IMR-90 (cell line): ENCODE data around the gene PSMA7. TPM values are rescaled to one million over a fixed set of nuclear protein-coding genes. Genes with fewer than 3 reads are reported as not detected.

ENCODE experiments used
- ATAC-seq: fragments of 200-7000 bp; cut with Tn5 transposase; 2 replicates; pipeline ENCODE4 v1.9.1; 2020; ENCODE audit warnings: low read depth, mild to moderate bottlenecking, moderate library complexity
- BruUV-seq: library from RNA; stranded (reverse); fragments of 400-500 nt; replicated peaks from 2 replicates; lab custom pipeline; 2021; lab: Mats Ljungman, UMichigan
- CTCF ChIA-PET: fragments of 300-600 bp; formaldehyde crosslinking; extraction: SDS; loops from one replicate; lab custom pipeline; 2021; ENCODE audit warnings: antibody characterized with exemption; lab: Yijun Ruan, JAX
- POLR2A ChIA-PET: fragments of 300-600 bp; sonication (Branson Sonifier 250); formaldehyde crosslinking; loops from one replicate; lab custom pipeline; 2022; ENCODE audit warnings: antibody characterized with exemption; ENCODE audit not compliant: unreplicated experiment; lab: Charles Lee
- DNase-seq: peaks from one replicate; pipeline ENCODE4 v3.0.0; 2013
- H2AFZ ChIP-seq: replicated peaks from 2 replicates; pipeline ENCODE3; 2013; ENCODE audit warnings: low read length, mild to moderate bottlenecking; ENCODE audit not compliant: poor library complexity
- H2AK5ac ChIP-seq: 2 replicates; pipeline ENCODE4 v1.6.1; 2013; ENCODE audit warnings: low read depth, low read length, inconsistent platforms
- H2AK9ac ChIP-seq: replicated peaks from 2 replicates; pipeline ENCODE3; 2013; ENCODE audit warnings: mild to moderate bottlenecking, low read depth, low read length, moderate library complexity; ENCODE audit not compliant: poor library complexity
- H2BK120ac ChIP-seq: 2 replicates; pipeline ENCODE4 v1.6.1; 2013; ENCODE audit warnings: low read depth, low read length, inconsistent platforms
- H2BK15ac ChIP-seq: 3 replicates; pipeline ENCODE4 v1.6.1; 2013; ENCODE audit warnings: low read depth, low read length, inconsistent platforms
- H2BK20ac ChIP-seq: 2 replicates; pipeline ENCODE4 v1.6.1; 2013; ENCODE audit warnings: low read depth, mild to moderate bottlenecking, inconsistent platforms, low read length, moderate library complexity
- H2BK5ac ChIP-seq: 2 replicates; pipeline ENCODE4 v1.6.1; 2013; ENCODE audit warnings: mild to moderate bottlenecking, low read depth, low read length, inconsistent platforms; ENCODE audit not compliant: poor library complexity, severe bottlenecking
- H3K14ac ChIP-seq: replicated peaks from 2 replicates; pipeline ENCODE4 v1.6.1; 2013; ENCODE audit warnings: low read depth, low read length, inconsistent platforms
- H3K18ac ChIP-seq: 2 replicates; pipeline ENCODE4 v1.6.1; 2013; ENCODE audit warnings: low read depth, low read length, control low read depth
- H3K23ac ChIP-seq: 2 replicates; pipeline ENCODE4 v1.6.1; 2013; ENCODE audit warnings: low read depth, low read length, inconsistent platforms
- H3K27ac ChIP-seq: 2 replicates; pipeline ENCODE4 v1.5.1; 2013; ENCODE audit warnings: mild to moderate bottlenecking, control low read depth, low read length; ENCODE audit not compliant: insufficient read depth
- H3K27me3 ChIP-seq: 2 replicates; pipeline ENCODE4 v1.6.1; 2013; ENCODE audit warnings: low read length; ENCODE audit not compliant: control insufficient read depth, insufficient read depth
- H3K36me3 ChIP-seq: 2 replicates; pipeline ENCODE4 v1.6.1; 2013; ENCODE audit warnings: low read length, mixed read lengths; ENCODE audit not compliant: control insufficient read depth, insufficient read depth
- H3K4ac ChIP-seq: 2 replicates; pipeline ENCODE4 v1.6.1; 2013; ENCODE audit warnings: low read depth, low read length, inconsistent platforms
- H3K4me1 ChIP-seq: 2 replicates; pipeline ENCODE4 v1.6.1; 2013; ENCODE audit warnings: low read length, mixed read lengths; ENCODE audit not compliant: control insufficient read depth, insufficient read depth
- H3K4me2 ChIP-seq: 2 replicates; pipeline ENCODE4 v1.6.1; 2013; ENCODE audit warnings: low read depth, mild to moderate bottlenecking, control low read depth, low read length, moderate library complexity
- H3K4me3 ChIP-seq: 2 replicates; pipeline ENCODE4 v1.5.1; 2013; ENCODE audit warnings: low read depth, mild to moderate bottlenecking, control low read depth, low read length, moderate library complexity; ENCODE audit not compliant: insufficient read depth
- H3K56ac ChIP-seq: 2 replicates; pipeline ENCODE4 v1.6.1; 2013; ENCODE audit warnings: low read length, inconsistent platforms; ENCODE audit not compliant: insufficient read depth; ENCODE audit errors: extremely low read depth
- H3K79me1 ChIP-seq, 2 experiments: 2 replicates each; pipeline ENCODE4 v1.6.1; 2013; ENCODE audit warnings: low read length in 2 of 2, inconsistent platforms in 1 of 2, low read depth in 1 of 2
- H3K9ac ChIP-seq: 2 replicates; pipeline ENCODE4 v1.6.1; 2013; ENCODE audit warnings: low read depth, low read length, control low read depth
- H3K9me1 ChIP-seq: 2 replicates; pipeline ENCODE4 v1.6.1; 2013; ENCODE audit warnings: low read length, inconsistent platforms; ENCODE audit not compliant: insufficient read depth
- H3K9me3 ChIP-seq: 2 replicates; pipeline ENCODE4 v1.6.1; 2013; ENCODE audit warnings: low read length; ENCODE audit not compliant: control insufficient read depth, insufficient read depth
- H4K20me1 ChIP-seq: 2 replicates; pipeline ENCODE4 v1.6.1; 2013; ENCODE audit warnings: low read length, inconsistent platforms; ENCODE audit not compliant: insufficient read depth
- H4K5ac ChIP-seq: 2 replicates; pipeline ENCODE4 v1.6.1; 2013; ENCODE audit warnings: mild to moderate bottlenecking, low read depth, low read length, control low read depth
- H4K8ac ChIP-seq, 2 experiments: 2 replicates each; pipeline ENCODE4 v1.6.1; 2013; ENCODE audit warnings: low read depth in 2 of 2, low read length in 2 of 2, control low read depth in 1 of 2, inconsistent platforms in 1 of 2
- H4K91ac ChIP-seq: 2 replicates; pipeline ENCODE4 v1.6.1; 2013; ENCODE audit warnings: low read depth, low read length, inconsistent platforms; ENCODE audit not compliant: insufficient read depth
- CEBPB ChIP-seq: IDR thresholded peaks from 2 replicates; pipeline ENCODE4 v1.6.1; 2012; ENCODE audit warnings: low read depth, low read length, improper control_type of control experiment
- FOS ChIP-seq: fragments of 150-350 bp; IDR thresholded peaks from 2 replicates; pipeline ENCODE4 v1.6.1; 2016; ENCODE audit warnings: low read depth, low read length
- MXI1 ChIP-seq: IDR thresholded peaks from 2 replicates; pipeline ENCODE4 v1.6.1; 2012; ENCODE audit warnings: low read depth, mild to moderate bottlenecking, low read length, moderate library complexity, borderline replicate concordance
- POLR2A ChIP-seq: IDR thresholded peaks from 2 replicates; pipeline ENCODE4 v1.6.1; 2012; ENCODE audit warnings: mild to moderate bottlenecking, low read depth, low read length
- WGBS, 2 experiments: methylation state at CpG; one replicate each; pipeline versions ENCODE4 v1.1.5 to v1.1.7; 2013; ENCODE audit warnings: missing lambda C conversion rate in 2 of 2; ENCODE audit not compliant: insufficient read length in 1 of 2; ENCODE audit errors: extremely low coverage in 2 of 2; 5-methylcytosine and 5-hydroxymethylcytosine counted together
- dilution Hi-C: fragments of 300-500 bp; cut with HindIII; formaldehyde crosslinking; loops from one replicate; pipeline ENCODE4 v1.14.3; 2018; ENCODE audit warnings: low sequenced_read_pairs; ENCODE audit not compliant: unreplicated experiment
- in situ Hi-C: fragments of 300-500 bp; cut with MboI; formaldehyde crosslinking; loops from 3 replicates; pipeline ENCODE4 v1.14.3; 2019; ENCODE audit warnings: low sequenced_read_pairs, inconsistent platforms, mixed read lengths
- intact Hi-C: fragments of 100-400 bp; cut with micrococcal nuclease; formaldehyde crosslinking; loops from 2 replicates; pipeline ENCODE4 v1.10.0; 2022
- polyA plus RNA-seq, 3 experiments: library from polyadenylated mRNA; depleted of rRNA; stranded (reverse); fragments of >200 nt; gene quantifications; 2 replicates each; pipeline ENCODE4 v1.2.3, GENCODE V29; 2012; ENCODE audit warnings: low replicate concordance in 1 of 3
- total RNA-seq: library from RNA; depleted of rRNA; stranded (reverse); fragments of >200 nt; gene quantifications from 2 replicates; pipeline ENCODE4 v1.2.3, GENCODE V29; 2012

Gene PSMA7
- total and polyA plus RNA-seq, 2 of the 4 experiments (the other 2 are of a cell fraction) = 417 to 458 TPM

DNA sequence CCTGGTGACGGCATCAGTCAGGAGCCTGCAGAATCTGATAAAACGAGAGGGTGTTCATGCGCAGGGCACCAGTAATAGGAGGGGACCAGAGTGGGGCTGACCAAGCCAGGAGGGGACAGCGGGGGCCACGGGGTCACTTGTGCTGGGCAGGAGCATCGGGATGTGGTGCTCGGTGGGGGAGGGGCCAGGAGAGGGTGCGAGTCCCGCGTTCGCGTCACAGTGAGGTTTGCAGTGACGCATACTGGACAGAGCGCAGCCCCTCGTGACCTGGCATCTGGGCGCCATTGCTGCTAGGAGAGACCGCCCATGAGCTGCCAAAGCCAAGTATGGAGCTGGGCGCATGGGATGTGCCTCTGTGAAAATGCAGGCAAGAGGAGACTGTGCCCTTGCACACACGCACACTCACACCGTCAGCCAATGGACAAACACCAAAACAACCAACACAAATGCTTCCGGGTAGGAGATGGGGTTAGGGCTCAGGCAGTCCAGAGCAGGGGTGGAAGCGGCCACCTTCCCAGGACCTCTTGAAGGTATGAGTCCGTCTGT, 25.8 kb upstream of the PSMA7 start:
- dilution Hi-C loops = no loop called here
- Histone ChIP-seq H3K9me3 (no peaks in the 10 kb centered on the region), H2AK5ac (no peak overlapping the region), H3K4ac (no peak overlapping the region), H3K9me1 (0 out of 2 replicates have a peak, but pooled peaks cover 3% of the 10 kb centered on the region), H3K56ac (no peak overlapping the region), H4K20me1 (no peaks in the 10 kb centered on the region; the same call in 1 of the 2 replicates), H3K14ac (no peak overlapping the region), H3K18ac (no peak overlapping the region), H3K36me3 (peaks cover 42% of the 10 kb centered on the region), H3K9ac (no peak overlapping the region), H2AFZ (no peak overlapping the region), H4K8ac (no peak overlapping the region), H4K5ac (no peak overlapping the region), H3K4me3 (no peak overlapping the region), H2BK20ac (no peak overlapping the region), H3K4me2 (no peak overlapping the region), H3K4me1 (no peaks in the 10 kb centered on the region; the same call in 1 of the 2 replicates), H2AK9ac (peak overlapping the region; percentile 42), H3K27ac (no peak overlapping the region), H3K79me1 (peaks cover 2 to 6% of the 10 kb centered on the region in 2 experiments; a peak in 3 of 4 replicates), H3K27me3 (no peaks in the 10 kb centered on the region), H2BK5ac (no peak overlapping the region), H4K91ac (no peak overlapping the region), H3K23ac (no peak overlapping the region), H2BK15ac (no peak overlapping the region), H2BK120ac (no peak overlapping the region)
- DNase-seq = no peak
- CTCF ChIA-PET = no interaction called here
- ATAC-seq = no peak
- in situ Hi-C loops = no loop called here
- TF ChIP-seq CEBPB = no peak
- TF ChIP-seq POLR2A = no peak
- TF ChIP-seq FOS = no peak
- no peak for TF ChIP-seq MXI1
- intact Hi-C loops = no loop called here
- POLR2A ChIA-PET = no interaction called here
- WGBS, 2 experiments = 94% methylated on average over 16 of the region's 23 CpGs; no CpG with 5 or more reads in 1 of the 2 experiments
- BruUV-seq = no TSS peak
